ENCODE data around the gene TCP11L1.
"Not testable (repeated sequence)": the region's sequence is repeated elsewhere in the genome, so short reads cannot be mapped to it uniquely, and the experiment has no call there.

The TCP11L1 gene

DNA sequence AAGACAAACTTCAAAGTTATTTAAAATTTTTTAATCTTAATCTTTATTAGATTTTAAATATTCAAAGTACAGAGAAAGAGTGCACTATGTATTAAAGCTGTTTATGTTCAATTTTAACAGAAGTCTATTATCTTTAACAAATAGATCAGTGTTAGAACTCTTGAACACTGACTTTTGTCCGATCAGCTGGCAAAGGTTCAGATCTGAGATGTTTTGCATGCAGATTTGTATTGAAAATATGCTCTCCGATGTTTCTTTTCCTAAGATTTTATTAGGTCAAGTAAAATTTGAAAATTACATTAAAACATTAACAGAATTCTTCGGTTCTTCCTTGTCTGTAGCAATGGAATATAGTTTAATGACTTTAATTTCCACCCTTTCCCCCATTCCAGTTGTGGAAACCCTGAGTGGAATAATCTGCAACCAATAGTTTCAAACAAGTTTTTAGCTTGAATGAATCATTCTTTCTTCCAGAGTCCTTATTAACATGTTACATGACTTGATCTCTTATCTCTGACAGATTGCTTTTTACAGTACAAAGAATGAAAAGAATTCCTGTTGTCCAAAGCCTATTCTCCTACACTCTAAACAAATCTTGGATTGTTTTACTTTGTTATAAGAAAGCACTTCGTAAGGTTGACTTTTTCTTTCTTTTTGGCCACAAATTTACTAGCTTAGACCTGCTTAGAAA, 11.4 kb upstream of the TCP11L1 start:
- in situ Hi-C loops (cut with MboI; ENCODE audit: low sequenced_read_pairs) = no loop called here

DNA sequence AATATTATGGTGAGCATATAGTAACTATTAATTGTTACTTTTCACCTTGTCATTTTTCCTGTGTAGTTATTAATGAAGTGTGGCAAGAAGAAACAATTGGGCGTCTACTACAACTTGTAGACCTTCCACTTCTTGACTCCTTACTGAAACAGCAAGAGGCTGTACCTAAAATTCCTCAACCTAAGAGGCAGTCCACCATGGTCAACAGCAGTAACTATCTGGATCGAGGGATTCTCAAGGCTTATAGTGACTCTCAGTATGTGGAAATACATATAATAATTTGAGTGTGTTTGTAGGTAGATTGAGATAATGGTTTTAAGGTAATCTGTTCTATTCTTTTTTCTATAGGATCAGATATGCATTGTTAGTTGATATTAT, 10.8 kb upstream of the TCP11L1 start:
- in situ Hi-C loops (cut with MboI; ENCODE audit: low sequenced_read_pairs) = no loop called here

- in situ Hi-C loops (cut with MboI; ENCODE audit: low sequenced_read_pairs) = not testable (repeated sequence)
These were observed 10.2 kb upstream of the TCP11L1 start for GRCh38 chr11:33029218-33029617.

DNA sequence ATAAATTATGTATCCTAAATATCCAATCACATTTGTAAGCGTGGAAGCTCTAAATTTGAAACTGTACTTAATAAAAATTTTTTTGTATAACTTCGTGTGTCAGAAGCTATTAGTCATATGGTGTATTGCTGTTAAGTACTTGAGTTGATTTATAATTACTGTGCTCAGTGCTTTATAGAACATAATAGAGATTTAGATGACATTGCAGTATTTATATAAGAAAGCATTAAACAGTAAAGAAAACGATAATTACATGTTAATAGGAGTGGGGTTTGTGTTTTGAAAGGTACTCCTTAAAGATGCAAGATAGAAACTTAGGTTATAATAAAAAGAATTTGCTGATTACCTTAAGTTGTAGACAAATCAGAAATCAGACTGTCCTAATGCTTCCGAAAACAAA, 5.9 kb upstream of the TCP11L1 start:
- in situ Hi-C loops (cut with MboI; ENCODE audit: low sequenced_read_pairs) = no loop called here

DNA sequence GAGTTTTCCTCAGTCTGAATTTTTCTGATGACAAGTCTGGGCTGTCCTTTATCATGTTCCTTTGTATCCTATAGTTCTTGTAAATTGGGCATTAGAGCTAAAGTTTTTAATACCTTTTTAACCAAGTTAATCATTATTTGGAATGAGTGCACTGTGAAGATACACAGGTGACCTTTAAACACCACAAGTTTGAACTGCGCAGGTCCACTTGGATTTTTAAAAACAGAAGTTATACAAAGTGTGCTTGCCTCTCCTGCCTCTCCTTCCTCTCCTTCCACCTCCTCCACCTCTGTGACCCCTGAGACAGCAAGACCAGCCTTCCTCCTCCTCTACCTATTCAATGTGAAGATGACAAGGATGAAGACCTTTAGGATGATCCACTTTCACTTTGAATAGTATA, 4.4 kb upstream of the TCP11L1 start:
- in situ Hi-C loops (cut with MboI; ENCODE audit: low sequenced_read_pairs) = no loop called here

- in situ Hi-C loops (cut with MboI; ENCODE audit: low sequenced_read_pairs) = no loop called here
These were observed 875 bp downstream of the TCP11L1 start for GRCh38 chr11:33040033-33040861.

DNA sequence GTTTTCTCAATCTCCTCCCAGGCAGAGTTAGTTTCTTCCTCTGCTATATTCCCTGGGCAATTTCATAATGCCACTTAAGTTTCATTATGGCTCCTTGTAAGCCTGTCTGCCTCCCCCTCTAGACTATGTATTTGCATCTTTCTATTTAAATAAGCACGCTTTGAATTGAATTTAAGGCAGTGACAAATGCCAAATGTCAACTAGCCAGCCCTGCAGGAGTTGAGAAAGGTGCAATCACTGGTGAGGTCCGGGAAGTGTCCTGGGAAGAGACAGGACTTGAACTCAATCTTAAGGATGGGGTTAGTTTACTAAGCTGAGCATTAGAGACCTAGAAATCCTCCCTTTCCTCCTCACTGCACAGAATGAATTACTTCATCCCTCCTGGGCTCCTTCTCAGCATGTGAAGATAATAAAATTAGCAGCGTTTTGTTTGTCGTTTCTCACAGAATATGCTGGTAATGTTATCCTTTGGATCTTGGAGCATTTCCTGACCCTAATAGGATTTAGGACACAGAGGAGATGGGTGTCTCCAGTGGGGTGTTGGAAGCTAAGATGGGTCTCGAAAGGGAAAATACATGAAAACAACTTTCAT, 1.6 kb downstream of the TCP11L1 start:
- in situ Hi-C loops (cut with MboI; ENCODE audit: low sequenced_read_pairs) = no loop called here

DNA sequence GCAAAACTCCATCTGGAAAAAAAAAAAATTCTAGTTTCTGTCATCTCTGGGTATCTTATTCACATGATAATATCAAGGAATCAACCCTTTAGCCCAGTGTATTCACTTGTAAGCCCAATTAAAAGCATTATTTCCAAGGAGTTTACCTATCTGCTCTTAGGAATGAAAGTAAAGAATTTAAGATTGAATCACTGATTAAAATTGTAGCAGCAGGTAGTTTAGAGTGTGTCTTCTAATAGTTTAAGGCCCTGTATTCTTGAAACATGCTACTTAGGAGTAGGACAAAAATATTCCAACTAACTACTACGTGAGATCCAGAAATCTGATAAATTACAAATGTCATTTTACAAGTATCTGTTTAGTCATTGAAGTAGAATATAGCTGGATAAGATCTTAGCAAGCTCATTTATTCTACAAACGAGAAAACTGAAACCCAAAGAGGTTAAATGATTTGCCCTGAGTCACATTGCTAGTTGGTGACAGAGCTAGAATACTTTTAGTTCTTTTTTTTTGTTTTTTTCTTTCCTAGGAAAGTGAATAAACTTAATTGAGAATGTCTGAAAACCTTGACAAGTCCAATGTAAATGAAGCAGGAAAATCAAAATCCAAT, 4.0 kb downstream of the TCP11L1 start:
- in situ Hi-C loops (cut with MboI; ENCODE audit: low sequenced_read_pairs) = no loop called here

GRCh38 chr11:33044285-33044756, 4.9 kb downstream of the TCP11L1 start:
- in situ Hi-C loops (cut with MboI; ENCODE audit: low sequenced_read_pairs) = no loop called here

DNA sequence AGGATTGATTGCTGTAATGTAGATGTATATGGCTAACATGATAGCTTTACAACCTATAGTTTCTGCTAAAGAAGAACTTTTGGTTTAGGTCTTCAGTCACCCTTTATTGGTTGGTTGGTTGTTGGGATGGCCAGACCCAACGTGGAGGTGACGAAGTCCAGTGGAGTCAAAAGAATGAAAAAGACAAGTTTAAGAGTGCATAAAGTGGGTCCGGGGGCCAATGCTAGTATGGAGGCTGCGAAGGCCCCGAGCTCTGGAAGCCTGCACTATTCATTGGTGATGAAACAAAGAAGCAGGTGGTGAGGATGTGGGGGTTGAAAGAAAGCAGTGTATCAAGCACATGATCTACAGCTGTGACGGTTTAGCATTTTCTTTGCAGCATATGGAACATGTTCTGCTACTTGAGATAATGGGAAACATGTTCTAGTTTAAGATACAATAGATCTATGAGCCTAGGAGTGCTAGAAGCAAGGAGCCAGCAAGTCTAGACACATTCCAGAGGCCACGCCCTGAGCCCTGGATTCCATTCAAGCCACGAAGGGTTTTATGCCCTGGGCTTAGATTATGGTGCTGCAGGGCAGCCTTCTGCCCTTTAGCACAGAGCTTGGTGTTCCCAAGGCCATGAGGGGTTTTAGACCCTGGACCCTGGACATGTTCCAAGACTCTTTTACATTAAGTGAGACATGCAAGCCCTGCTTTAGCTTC, 6.3 kb downstream of the TCP11L1 start:
- in situ Hi-C loops (cut with MboI; ENCODE audit: low sequenced_read_pairs) = no loop called here

DNA sequence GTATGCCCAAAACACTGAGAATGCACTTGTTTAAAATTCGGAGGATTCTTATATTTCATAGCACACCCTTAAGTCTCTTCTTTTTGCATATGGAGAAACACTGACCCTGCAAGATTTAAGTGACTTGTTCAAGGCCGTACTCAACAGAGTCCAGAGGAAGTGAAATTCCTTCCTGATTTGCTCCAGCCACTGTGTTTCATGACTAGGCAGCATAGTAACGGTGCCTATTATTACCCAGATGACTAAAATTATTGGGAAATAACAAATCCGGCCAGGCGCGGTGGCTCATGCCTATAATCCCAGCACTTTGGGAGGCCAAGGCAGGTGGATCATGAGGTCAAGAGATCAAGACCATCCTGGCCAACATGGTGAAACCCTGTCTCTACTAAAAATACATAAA, 9.3 kb downstream of the TCP11L1 start:
- in situ Hi-C loops (cut with MboI; ENCODE audit: low sequenced_read_pairs) = not testable (repeated sequence)

DNA sequence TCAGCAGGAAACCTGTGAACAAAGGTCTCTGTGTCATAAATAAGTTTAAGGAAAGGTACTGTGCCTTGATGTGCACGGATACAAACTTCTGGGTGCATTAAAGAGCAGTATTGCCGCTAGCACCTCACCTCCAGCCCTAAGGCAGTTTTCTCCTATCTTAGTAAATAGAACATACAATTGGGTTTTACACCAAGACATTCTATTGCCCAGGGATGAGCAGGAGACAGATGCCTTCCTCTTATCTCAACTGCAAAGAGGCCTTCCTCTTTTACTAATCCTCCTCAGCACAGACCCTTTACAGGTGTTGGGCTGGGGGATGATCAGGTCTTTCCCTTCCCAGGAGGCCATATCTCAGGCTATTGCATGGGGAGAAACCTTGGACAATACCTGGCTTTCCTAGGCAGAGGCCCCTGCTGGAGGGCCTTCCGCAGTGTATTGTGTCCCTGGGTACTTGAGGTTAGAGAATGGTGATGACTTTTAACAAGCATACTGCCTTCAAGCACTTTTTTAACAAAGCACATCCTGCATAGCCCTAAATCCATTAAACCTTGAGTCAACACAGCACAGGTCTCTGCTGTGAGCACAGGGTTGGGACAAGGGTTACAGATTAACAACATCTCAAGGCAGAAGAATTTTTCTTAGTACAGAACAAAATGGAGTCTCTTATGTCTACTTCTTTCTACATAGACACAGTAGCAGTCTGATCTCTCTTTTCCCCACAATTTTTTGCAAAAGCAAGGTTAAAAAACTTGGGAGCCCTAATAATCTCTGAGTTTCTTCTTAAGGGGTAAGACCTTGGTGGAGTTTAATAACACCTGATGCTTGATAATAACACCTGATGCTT, 10.4 kb downstream of the TCP11L1 start:
- in situ Hi-C loops (cut with MboI; ENCODE audit: low sequenced_read_pairs) = loop anchor here (25.0 kb wide), 1 partner anchor 87 kb away; no protein-coding TSS in a partner anchor

DNA sequence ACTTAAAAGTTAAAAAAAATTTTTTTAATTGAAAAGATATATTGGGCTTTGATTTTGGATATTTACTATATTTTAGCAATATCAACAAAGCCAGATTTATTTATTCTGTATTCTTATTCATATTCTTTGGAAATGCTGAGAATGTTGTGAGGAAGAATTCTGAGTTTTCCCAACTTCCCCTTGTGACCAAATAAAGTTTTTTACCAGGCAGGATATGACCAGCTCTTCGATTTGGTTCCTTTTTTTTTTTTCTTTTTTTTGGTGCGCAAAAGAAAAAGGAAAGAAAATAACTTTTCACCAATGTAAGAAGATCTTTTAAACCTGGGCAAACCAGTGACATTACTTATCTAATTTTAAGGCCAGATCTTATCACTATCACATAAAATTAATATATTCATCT, 12.9 kb downstream of the TCP11L1 start:
- in situ Hi-C loops (cut with MboI; ENCODE audit: low sequenced_read_pairs) = loop anchor here (25.0 kb wide), 1 partner anchor 90 kb away; no protein-coding TSS in a partner anchor

DNA sequence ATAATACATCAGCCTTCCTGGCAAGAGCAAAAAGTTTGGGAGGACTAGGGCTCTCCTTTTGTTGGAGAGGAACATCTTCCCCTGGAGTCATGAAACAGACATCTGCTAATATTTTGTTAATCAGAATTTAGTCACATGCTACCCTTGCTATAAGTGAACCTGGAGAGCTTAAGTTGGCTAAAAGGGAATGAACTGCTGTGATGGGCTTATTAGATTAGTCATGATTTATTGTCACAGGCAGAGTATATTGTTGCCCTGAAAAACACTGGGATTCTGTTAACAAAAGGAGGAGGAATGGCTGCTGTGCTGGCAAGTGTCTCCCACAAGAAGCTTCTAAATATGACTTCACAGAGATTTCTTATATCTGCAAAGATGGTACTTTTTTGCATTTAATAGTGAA, 16.0 kb downstream of the TCP11L1 start:
- in situ Hi-C loops (cut with MboI; ENCODE audit: low sequenced_read_pairs) = loop anchor here (25.0 kb wide), 1 partner anchor 93 kb away; no protein-coding TSS in a partner anchor

GRCh38 chr11:33057284-33057683, 17.9 kb downstream of the TCP11L1 start:
- in situ Hi-C loops (cut with MboI; ENCODE audit: low sequenced_read_pairs) = loop anchor here (25.0 kb wide), 1 partner anchor 95 kb away; no protein-coding TSS in a partner anchor

DNA sequence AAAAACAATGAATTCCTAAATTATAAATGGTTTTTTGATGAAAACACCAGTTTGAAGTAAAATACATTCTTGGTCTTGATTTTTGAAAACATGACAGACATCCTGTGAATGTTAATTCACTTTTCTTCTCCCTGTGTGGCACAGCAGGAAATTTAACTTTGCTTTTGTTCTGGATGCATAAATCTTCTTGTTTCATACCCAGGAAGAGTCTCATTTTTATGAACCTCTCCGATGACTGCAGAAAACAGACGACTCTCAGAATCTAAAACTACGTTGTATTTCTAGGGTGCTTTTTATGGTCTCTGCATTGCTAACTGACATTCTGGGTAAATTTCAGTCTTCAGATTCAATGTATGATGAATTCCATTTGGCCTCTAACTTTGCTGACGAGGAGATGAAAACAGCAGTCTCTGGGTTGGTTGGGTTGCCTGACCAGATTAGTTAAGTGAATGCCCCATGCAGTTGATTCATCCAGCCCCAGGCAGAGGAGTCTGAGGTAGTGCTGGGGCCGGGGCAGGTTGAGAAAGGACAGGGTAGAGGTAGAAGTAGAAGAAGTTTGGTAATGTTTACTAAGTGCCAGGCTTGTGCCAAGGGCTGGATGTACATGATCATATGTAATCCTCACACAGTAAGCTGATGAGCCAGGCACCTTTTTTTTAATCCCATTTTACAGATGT, 20.1 kb downstream of the TCP11L1 start:
- in situ Hi-C loops (cut with MboI; ENCODE audit: low sequenced_read_pairs) = loop anchor here (25.0 kb wide), 1 partner anchor 97 kb away; no protein-coding TSS in a partner anchor

- in situ Hi-C loops (cut with MboI; ENCODE audit: low sequenced_read_pairs) = loop anchor here (25.0 kb wide), 1 partner anchor 98 kb away; no protein-coding TSS in a partner anchor
These were observed 20.9 kb downstream of the TCP11L1 start for GRCh38 chr11:33060271-33060670.

GRCh38 chr11:33062137-33062536, 22.8 kb downstream of the TCP11L1 start:
- in situ Hi-C loops (cut with MboI; ENCODE audit: low sequenced_read_pairs) = loop anchor here (25.0 kb wide), 1 partner anchor 100 kb away; no protein-coding TSS in a partner anchor
